ENCODE data around the gene ADPRHL1. TPM values are rescaled to one million over a fixed set of nuclear protein-coding genes. Genes with fewer than 3 reads are reported as not detected.
"Not testable (repeated sequence)": the region's sequence is repeated elsewhere in the genome, so short reads cannot be mapped to it uniquely, and the experiment has no call there.

Gene ADPRHL1
- total RNA-seq, 1 donor from 2014 or later: 8.4 TPM

DNA sequence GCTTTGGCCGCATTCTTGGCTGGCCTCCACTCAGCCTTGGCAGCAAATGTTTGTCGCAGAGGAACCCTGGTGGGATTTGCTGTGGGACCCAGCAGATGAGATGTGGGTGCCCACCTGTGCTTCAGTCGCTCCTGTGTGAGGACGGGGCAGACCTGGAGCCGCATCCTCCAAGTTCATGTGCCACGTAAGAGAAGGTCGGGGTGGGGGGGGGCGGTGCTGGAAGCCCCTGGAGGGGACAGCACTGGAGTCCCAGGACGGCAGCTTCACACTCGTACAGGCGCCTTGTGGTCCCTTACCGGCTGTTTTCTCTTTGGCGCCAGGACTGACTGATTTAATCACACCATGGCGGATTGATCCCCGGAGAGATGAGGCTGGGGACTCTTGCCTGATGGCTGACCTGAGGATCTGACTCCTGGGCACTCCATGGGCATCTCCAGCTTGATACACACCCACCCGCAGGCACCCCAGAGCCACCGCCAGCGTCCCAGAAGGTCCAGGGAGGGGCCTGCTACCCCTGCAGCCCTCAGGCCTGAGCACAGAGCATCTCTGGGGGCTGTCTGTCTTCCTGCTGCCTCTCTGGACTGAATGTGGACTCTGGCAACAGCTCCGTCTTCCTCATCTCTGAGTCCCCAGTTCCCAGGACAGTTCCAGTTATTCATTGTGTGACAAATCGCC is 79.3 kb downstream of the ADPRHL1 start:
- Mint-ChIP-seq H3K4me3 (ENCODE audit: unreplicated experiment) (no peak overlapping the region), H3K27ac (ENCODE audit: unreplicated experiment) (no peak overlapping the region), H3K27me3 (ENCODE audit: low read depth) (peaks cover 19% of the 10 kb centered on the region), H3K4me1 (ENCODE audit: low read depth) (no peaks in the 10 kb centered on the region), H3K9me3 (ENCODE audit: low read depth) (no peaks in the 10 kb centered on the region), H3K36me3 (ENCODE audit: low read depth) (peaks cover 2% of the 10 kb centered on the region)
- no peak for DNase-seq (ENCODE audit: low spot score)
- no peak for TF ChIP-seq CTCF (IDR thresholded peaks at IDR 0.05)

GRCh38 chr13:113371701-113372100 is 81.6 kb downstream of the ADPRHL1 start:
- H3K4me3 Mint-ChIP-seq (ENCODE audit: unreplicated experiment); H3K4me1 Mint-ChIP-seq (ENCODE audit: low read depth); H3K9me3 Mint-ChIP-seq (ENCODE audit: low read depth); DNase-seq (ENCODE audit: low spot score); H3K36me3 Mint-ChIP-seq (ENCODE audit: low read depth); H3K27ac Mint-ChIP-seq (ENCODE audit: unreplicated experiment): not testable (repeated sequence)
- H3K27me3 Mint-ChIP-seq (ENCODE audit: low read depth): peaks cover 13% of the 10 kb centered on the region

- Mint-ChIP-seq H3K4me3 (ENCODE audit: unreplicated experiment) (no peak overlapping the region), H3K36me3 (ENCODE audit: low read depth) (no peaks in the 10 kb centered on the region), H3K27ac (ENCODE audit: unreplicated experiment) (no peak overlapping the region), H3K27me3 (ENCODE audit: low read depth) (peaks cover 6% of the 10 kb centered on the region), H3K4me1 (ENCODE audit: low read depth) (no peaks in the 10 kb centered on the region), H3K9me3 (ENCODE audit: low read depth) (no peaks in the 10 kb centered on the region)
- DNase-seq (ENCODE audit: low spot score): no peak
- TF ChIP-seq CTCF (IDR thresholded peaks at IDR 0.05): no peak
These were observed 82.2 kb downstream of the ADPRHL1 start for GRCh38 chr13:113371061-113371460.

DNA sequence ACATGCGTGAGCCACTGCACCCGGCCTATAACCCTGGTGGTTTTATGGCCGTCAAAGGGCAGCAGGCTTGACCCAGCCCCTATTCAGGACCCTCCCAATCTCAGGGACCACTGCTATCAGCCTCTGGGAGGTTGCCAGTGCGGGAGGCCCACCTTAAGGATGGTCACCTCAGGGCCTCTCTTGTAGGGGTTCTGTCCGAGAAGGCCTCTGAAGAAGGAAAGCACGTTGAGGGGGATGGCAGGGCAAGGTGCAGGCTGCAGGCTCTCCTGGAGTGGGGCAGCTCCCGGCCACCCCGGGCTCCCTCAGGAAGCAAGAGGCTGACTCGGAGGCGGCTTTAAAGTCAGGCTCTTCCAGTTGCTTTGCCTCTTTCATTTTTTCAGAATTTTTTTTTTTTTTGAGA is 83.4 kb downstream of the ADPRHL1 start:
- H3K27me3 Mint-ChIP-seq (ENCODE audit: low read depth): peaks cover 4% of the 10 kb centered on the region
- no peak for TF ChIP-seq CTCF (IDR thresholded peaks at IDR 0.05)

DNA sequence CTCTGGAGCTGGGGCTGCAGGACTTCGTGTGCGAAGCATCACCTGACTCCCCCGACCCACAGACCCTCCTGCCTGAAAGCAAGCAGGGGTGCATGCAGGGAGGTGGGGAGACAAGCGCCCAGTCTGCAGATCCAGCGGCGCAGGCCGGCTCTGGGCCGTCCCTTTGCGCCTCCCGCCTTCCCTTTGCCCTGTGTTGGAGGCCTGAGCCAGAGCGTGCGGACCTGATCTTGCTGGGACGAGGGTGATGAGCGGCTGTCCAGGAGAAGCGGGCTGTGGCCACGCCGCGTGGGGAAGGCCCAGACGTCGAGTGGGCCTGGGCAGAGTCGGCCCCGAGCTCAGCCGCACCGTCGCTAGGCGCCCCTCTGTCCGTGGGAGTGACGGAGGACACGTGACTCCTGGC is 84.1 kb downstream of the ADPRHL1 start:
- Mint-ChIP-seq H3K36me3 (ENCODE audit: low read depth) (no peaks in the 10 kb centered on the region), H3K9me3 (ENCODE audit: low read depth) (no peaks in the 10 kb centered on the region), H3K27ac (ENCODE audit: unreplicated experiment) (no peak overlapping the region), H3K4me1 (ENCODE audit: low read depth) (no peaks in the 10 kb centered on the region), H3K27me3 (ENCODE audit: low read depth) (no peaks in the 10 kb centered on the region), H3K4me3 (ENCODE audit: unreplicated experiment) (no peak overlapping the region)
- TF ChIP-seq CTCF (IDR thresholded peaks at IDR 0.05): no peak
- DNase-seq (ENCODE audit: low spot score): no peak

More for the DNA sequence above, 83.4 kb downstream of the ADPRHL1 start:
- no peak for DNase-seq (ENCODE audit: low spot score)
- no peaks in the 10 kb centered on the region for H3K9me3 Mint-ChIP-seq (ENCODE audit: low read depth)
- no peak overlapping the region for H3K27ac Mint-ChIP-seq (ENCODE audit: unreplicated experiment)
- no peaks in the 10 kb centered on the region for H3K4me1 Mint-ChIP-seq (ENCODE audit: low read depth)
- no peaks in the 10 kb centered on the region for H3K36me3 Mint-ChIP-seq (ENCODE audit: low read depth)
- H3K4me3 Mint-ChIP-seq (ENCODE audit: unreplicated experiment): no peak overlapping the region

GRCh38 chr13:113368353-113368752 is 84.9 kb downstream of the ADPRHL1 start:
- H3K27me3 Mint-ChIP-seq (ENCODE audit: low read depth); H3K4me1 Mint-ChIP-seq (ENCODE audit: low read depth); H3K9me3 Mint-ChIP-seq (ENCODE audit: low read depth); H3K27ac Mint-ChIP-seq (ENCODE audit: unreplicated experiment); H3K4me3 Mint-ChIP-seq (ENCODE audit: unreplicated experiment); DNase-seq (ENCODE audit: low spot score); H3K36me3 Mint-ChIP-seq (ENCODE audit: low read depth): not testable (repeated sequence)

Data from chondrocyte (in vitro differentiated cells).